ENCODE measurements around the gene LDLRAD3.

GRCh38 chr11:35911616-35912165 lies 32.2 kb upstream of the LDLRAD3 start:
- TF ChIP-seq CTCF (IDR thresholded peaks at IDR 0.05; ENCODE audit: low read depth, low read length) (no peak), EZH2phosphoT487 (IDR thresholded peaks at IDR 0.05; ENCODE audit: low read depth) (no peak)
